Measurements from ENCODE around the gene GALNT12.

GALNT12 gene

DNA sequence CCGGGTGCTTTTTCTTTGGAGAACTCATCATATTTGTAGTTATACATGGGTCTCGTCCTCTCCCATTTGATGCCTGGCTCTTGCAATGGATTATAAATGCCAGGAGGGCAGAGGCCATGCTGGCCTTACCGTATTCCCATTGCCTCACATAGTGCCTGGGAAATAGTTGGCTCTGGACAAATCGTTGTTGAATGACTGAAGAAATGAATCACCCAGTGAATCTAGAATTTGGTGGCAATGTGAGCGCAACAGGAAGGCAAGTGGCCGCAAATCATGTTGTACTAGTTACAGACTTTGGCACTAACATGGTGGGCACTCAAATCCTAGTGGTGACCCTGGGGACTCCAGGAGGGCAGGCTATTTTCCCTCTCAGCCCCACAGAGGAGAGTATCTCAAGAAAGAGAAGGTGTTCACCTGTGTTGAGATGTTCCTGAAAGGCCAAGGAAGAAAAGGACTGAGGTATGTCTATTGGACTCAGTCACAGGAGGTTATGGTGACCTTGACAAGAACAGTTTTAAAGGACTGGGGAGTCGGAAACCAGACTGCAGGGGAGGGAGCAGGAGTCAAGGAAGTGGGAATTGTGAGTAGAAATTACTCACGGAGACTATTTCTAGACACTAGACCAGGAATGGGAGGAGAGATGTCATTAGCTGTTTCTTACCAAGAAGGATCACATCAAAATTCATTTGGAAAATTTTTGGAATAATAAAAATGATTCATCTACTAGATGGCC lies 74.5 kb downstream of the GALNT12 start:
- Histone ChIP-seq H3K4me3 (ENCODE audit: low read depth, low read length) (no peak overlapping the region), H3K9me3 (ENCODE audit: control insufficient read depth, insufficient read depth, low read depth, low read length) (no peaks in the 10 kb centered on the region), H3K36me3 (ENCODE audit: control insufficient read depth in 2 of 2, insufficient read depth in 1 of 2, low read length in 2 of 2) (no peaks in the 10 kb centered on the region), H3K4me1 (ENCODE audit: control insufficient read depth, insufficient read depth, low read length) (peaks cover 2% of the 10 kb centered on the region; the same call in 1 of the 2 replicates), H3K27ac (ENCODE audit: extremely low read depth, low read depth, low read length) (no peak overlapping the region)
- ChIA-PET CTCF (no interaction called here), POLR2A (no interaction called here)
- no peak for TF ChIP-seq ZNF175 (tag by site-specific recombination; IDR thresholded peaks at IDR 0.05)
- no peak for TF ChIP-seq KLF1 (tag by site-specific recombination; IDR thresholded peaks at IDR 0.05)
- peak; percentile 66; the same call in 1 of the 2 replicates for TF ChIP-seq ZNF677 (tag by site-specific recombination; IDR thresholded peaks at IDR 0.05)
- no peak for TF ChIP-seq ZNF366 (tag by site-specific recombination; conservative IDR thresholded peaks at IDR 0.05)

DNA sequence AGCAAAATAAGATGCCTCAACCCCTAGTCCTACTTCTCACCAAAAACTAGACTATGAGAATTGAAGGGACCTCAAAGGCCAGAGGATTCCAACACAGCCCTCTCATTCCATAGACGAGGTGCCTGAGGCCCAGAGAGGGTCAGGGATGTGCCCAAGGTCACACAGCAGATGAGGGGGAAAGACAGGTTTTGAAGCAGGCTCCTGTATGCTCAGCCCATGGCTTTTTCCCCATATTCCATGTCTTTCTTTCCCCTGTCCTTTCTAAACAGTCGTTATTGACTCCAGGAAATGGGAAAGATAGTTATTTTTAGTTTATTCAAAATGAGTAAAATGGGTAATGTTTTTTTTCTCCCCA lies 75.1 kb downstream of the GALNT12 start:
- Histone ChIP-seq H3K4me3 (ENCODE audit: low read depth, low read length) (no peak overlapping the region), H3K9me3 (ENCODE audit: control insufficient read depth, insufficient read depth, low read depth, low read length) (no peaks in the 10 kb centered on the region), H3K4me1 (ENCODE audit: control insufficient read depth, insufficient read depth, low read length) (peaks cover 6% of the 10 kb centered on the region; the same call in 1 of the 2 replicates), H3K36me3 (ENCODE audit: control insufficient read depth in 2 of 2, insufficient read depth in 1 of 2, low read length in 2 of 2) (no peaks in the 10 kb centered on the region), H3K27ac (ENCODE audit: extremely low read depth, low read depth, low read length) (no peak overlapping the region)
- ChIA-PET CTCF (no interaction called here), POLR2A (no interaction called here)
- TF ChIP-seq ZNF16 (tag by site-specific recombination; IDR thresholded peaks at IDR 0.05; ENCODE audit: low read depth) (no peak), ZNF19 (tag by site-specific recombination; IDR thresholded peaks at IDR 0.05; ENCODE audit: low read depth) (no peak), YY2 (tag by site-specific recombination; IDR thresholded peaks at IDR 0.05) (no peak), HOXA7 (CRISPR knock-in tag; IDR thresholded peaks at IDR 0.05; ENCODE audit: borderline replicate concordance) (no peak), GLIS1 (tag by site-specific recombination; IDR thresholded peaks at IDR 0.05) (no peak), ZNF571 (tag by site-specific recombination; IDR thresholded peaks at IDR 0.05) (no peak), ZNF600 (tag by site-specific recombination; IDR thresholded peaks at IDR 0.05) (no peak), ZNF48 (tag by site-specific recombination; IDR thresholded peaks at IDR 0.05) (no peak), ZNF658 (tag by site-specific recombination; IDR thresholded peaks at IDR 0.05) (no peak), ZNF558 (tag by site-specific recombination; IDR thresholded peaks at IDR 0.05) (no peak), KLF1 (tag by site-specific recombination; IDR thresholded peaks at IDR 0.05) (no peak), ZFP37 (tag by site-specific recombination; IDR thresholded peaks at IDR 0.05) (no peak), PRDM2 (tag by site-specific recombination; IDR thresholded peaks at IDR 0.05; ENCODE audit: borderline replicate concordance) (no peak), ZBTB48 (tag by site-specific recombination; IDR thresholded peaks at IDR 0.05) (no peak), ZEB2 (tag by site-specific recombination; IDR thresholded peaks at IDR 0.05) (no peak)
- TF ChIP-seq, protein P1, sequence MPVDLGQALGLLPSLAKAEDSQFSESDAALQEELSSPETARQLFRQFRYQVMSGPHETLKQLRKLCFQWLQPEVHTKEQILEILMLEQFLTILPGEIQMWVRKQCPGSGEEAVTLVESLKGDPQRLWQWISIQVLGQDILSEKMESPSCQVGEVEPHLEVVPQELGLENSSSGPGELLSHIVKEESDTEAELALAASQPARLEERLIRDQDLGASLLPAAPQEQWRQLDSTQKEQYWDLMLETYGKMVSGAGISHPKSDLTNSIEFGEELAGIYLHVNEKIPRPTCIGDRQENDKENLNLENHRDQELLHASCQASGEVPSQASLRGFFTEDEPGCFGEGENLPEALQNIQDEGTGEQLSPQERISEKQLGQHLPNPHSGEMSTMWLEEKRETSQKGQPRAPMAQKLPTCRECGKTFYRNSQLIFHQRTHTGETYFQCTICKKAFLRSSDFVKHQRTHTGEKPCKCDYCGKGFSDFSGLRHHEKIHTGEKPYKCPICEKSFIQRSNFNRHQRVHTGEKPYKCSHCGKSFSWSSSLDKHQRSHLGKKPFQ (tag by site-specific recombination; IDR thresholded peaks at IDR 0.05), result no peak

Data from HEK293 (cell line).